Measurements from ENCODE around the gene PCDH9. TPM values are rescaled to one million over a fixed set of nuclear protein-coding genes. Genes with fewer than 3 reads are reported as not detected.

PCDH9 gene
- total RNA-seq, 1 donor from 2014 or later: 29.7 TPM

- no peaks in the 10 kb centered on the region for H3K27me3 Mint-ChIP-seq (ENCODE audit: low read depth)
- TF ChIP-seq CTCF (IDR thresholded peaks at IDR 0.05; ENCODE audit: unreplicated experiment): no peak
- no peak overlapping the region for H3K4me3 Mint-ChIP-seq
- H3K27ac Mint-ChIP-seq: no peak overlapping the region
- H3K4me1 Mint-ChIP-seq: peaks cover 2% of the 10 kb centered on the region
- DNase-seq (ENCODE audit: low spot score in 2 of 2, unreplicated experiment in 2 of 2): no peak
- H3K9me3 Mint-ChIP-seq: peaks cover 12% of the 10 kb centered on the region
- H3K36me3 Mint-ChIP-seq: peaks cover 4% of the 10 kb centered on the region
Observed at GRCh38 chr13:66440938-66441337, 789.2 kb downstream of the PCDH9 start.

- Mint-ChIP-seq H3K9me3 (no peaks in the 10 kb centered on the region), H3K4me3 (no peak overlapping the region), H3K36me3 (no peaks in the 10 kb centered on the region), H3K27me3 (ENCODE audit: low read depth) (no peaks in the 10 kb centered on the region), H3K27ac (no peak overlapping the region), H3K4me1 (peaks cover 25% of the 10 kb centered on the region)
- no peak for DNase-seq (ENCODE audit: low spot score in 2 of 2, unreplicated experiment in 2 of 2)
- no peak for TF ChIP-seq CTCF (IDR thresholded peaks at IDR 0.05; ENCODE audit: unreplicated experiment)
Observed at GRCh38 chr13:66430728-66431127, 799.4 kb downstream of the PCDH9 start.

GRCh38 chr13:66430269-66430668, 799.9 kb downstream of the PCDH9 start:
- Mint-ChIP-seq H3K4me1 (peaks cover 25% of the 10 kb centered on the region), H3K27me3 (ENCODE audit: low read depth) (no peaks in the 10 kb centered on the region), H3K27ac (no peak overlapping the region), H3K4me3 (no peak overlapping the region), H3K36me3 (no peaks in the 10 kb centered on the region), H3K9me3 (no peaks in the 10 kb centered on the region)
- DNase-seq (ENCODE audit: low spot score in 2 of 2, unreplicated experiment in 2 of 2): no peak
- no peak for TF ChIP-seq CTCF (IDR thresholded peaks at IDR 0.05; ENCODE audit: unreplicated experiment)

- DNase-seq (ENCODE audit: low spot score in 2 of 2, unreplicated experiment in 2 of 2): no peak
- Mint-ChIP-seq H3K4me1 (peaks cover 28% of the 10 kb centered on the region), H3K36me3 (no peaks in the 10 kb centered on the region), H3K27ac (no peak overlapping the region), H3K9me3 (peaks cover 3% of the 10 kb centered on the region), H3K27me3 (ENCODE audit: low read depth) (no peaks in the 10 kb centered on the region), H3K4me3 (no peak overlapping the region)
- TF ChIP-seq CTCF (IDR thresholded peaks at IDR 0.05; ENCODE audit: unreplicated experiment): no peak
Observed at GRCh38 chr13:66429156-66429555, 801.0 kb downstream of the PCDH9 start.

- no peak for TF ChIP-seq CTCF (IDR thresholded peaks at IDR 0.05; ENCODE audit: unreplicated experiment)
- Mint-ChIP-seq H3K4me1 (peaks cover 29% of the 10 kb centered on the region), H3K4me3 (no peak overlapping the region), H3K9me3 (peaks cover 15% of the 10 kb centered on the region), H3K36me3 (no peaks in the 10 kb centered on the region), H3K27me3 (ENCODE audit: low read depth) (no peaks in the 10 kb centered on the region), H3K27ac (no peak overlapping the region)
- no peak for DNase-seq (ENCODE audit: low spot score in 2 of 2, unreplicated experiment in 2 of 2)
Observed at GRCh38 chr13:66427458-66427861, 802.7 kb downstream of the PCDH9 start.

GRCh38 chr13:66425741-66426140, 804.4 kb downstream of the PCDH9 start:
- Mint-ChIP-seq H3K9me3 (peaks cover 32% of the 10 kb centered on the region), H3K36me3 (peaks cover 11% of the 10 kb centered on the region), H3K4me3 (no peak overlapping the region), H3K27ac (no peak overlapping the region), H3K4me1 (peaks cover 29% of the 10 kb centered on the region), H3K27me3 (ENCODE audit: low read depth) (no peaks in the 10 kb centered on the region)
- TF ChIP-seq CTCF (IDR thresholded peaks at IDR 0.05; ENCODE audit: unreplicated experiment): no peak
- no peak for DNase-seq (ENCODE audit: low spot score in 2 of 2, unreplicated experiment in 2 of 2)
